ENCODE measurements around the gene DPH6.
"Not testable (repeated sequence)": the region's sequence is repeated elsewhere in the genome, so short reads cannot be mapped to it uniquely, and the experiment has no call there.

DPH6 gene

GRCh38 chr15:35484231-35484945 is 61.6 kb downstream of the DPH6 start:
- DNase-seq, result no peak

- no peak for DNase-seq
Observed at GRCh38 chr15:35481992-35482391, 64.0 kb downstream of the DPH6 start.

DNA sequence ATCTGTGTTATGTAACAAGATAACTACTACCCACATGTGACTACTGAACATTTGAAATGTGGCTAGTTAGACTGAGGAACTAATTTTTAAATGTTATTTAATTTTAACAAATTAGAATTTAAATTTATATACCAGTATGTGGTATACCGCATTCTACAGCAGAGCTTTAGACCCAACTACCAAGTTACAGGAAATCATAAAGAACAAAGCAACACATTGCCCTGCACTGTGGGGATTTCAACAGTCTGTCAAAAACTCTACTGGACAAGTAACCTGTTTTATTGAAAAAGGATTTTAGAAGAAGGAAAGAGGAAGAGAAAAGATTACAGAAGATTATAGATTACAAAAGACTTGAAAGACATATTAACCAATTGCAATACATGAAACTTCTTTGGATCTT is 64.9 kb downstream of the DPH6 start:
- DNase-seq, result no peak

GRCh38 chr15:35479423-35479822 is 66.5 kb downstream of the DPH6 start:
- DNase-seq, result no peak

DNA sequence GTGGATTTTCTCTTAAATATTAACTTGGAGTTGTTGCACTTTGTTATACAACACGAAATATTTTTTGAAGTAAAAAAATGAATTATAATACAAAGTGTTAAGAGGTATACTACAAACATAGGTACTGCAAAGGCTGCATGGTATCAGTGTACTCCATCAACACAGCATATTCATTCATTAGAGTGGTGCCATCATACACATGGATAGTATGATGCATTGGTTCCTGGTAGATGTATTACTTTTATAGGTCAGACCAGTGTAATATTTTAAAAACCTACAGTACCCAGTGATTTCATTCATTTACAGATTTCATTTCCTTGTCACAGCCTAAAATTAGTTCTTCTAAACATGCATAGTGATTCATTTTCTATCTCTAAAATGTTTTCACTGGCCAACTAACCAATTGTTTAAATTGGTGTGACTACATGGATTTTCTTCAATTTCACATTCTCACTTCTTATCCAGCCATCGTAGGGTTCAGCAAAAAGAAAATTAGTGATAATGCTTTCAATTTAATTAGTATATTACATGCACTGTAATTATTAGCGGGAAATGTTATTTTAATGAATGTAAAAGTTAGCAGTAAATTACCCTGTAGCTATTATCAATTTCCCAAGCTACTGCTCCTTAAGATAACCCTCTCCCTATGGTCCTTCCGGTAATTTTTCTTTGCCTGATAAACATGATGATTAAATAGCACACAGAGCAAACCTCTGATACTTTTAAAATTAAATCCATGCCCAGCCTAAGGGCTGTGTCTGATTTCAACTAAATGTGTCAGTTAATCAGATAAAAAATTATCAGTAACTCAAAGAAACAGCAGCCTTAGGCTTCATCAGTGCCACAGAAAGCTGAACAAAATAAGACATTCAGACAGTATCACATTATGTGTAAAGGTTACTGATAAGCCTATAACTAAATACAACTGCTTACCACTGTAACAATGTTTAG is 68.4 kb downstream of the DPH6 start:
- DNase-seq, result no peak

DNA sequence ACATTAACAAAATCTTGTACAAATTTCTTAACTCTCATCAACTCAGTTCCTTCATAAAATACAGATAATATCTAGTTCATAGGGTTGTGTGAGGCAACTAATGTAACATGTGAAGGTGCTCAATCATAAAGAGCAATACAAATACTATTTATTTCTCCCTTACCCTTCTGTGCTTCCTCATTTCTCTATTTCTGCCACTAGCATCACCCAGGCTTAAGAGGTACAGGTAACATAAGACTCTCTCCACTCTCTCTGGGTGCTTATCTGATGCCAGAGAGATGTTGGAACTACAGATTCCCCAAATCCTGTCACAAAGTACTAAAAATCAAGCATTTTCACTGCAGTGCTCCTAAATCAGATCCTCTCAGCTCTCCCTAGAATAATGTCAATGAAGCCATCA is 74.9 kb downstream of the DPH6 start:
- DNase-seq, result no peak

DNA sequence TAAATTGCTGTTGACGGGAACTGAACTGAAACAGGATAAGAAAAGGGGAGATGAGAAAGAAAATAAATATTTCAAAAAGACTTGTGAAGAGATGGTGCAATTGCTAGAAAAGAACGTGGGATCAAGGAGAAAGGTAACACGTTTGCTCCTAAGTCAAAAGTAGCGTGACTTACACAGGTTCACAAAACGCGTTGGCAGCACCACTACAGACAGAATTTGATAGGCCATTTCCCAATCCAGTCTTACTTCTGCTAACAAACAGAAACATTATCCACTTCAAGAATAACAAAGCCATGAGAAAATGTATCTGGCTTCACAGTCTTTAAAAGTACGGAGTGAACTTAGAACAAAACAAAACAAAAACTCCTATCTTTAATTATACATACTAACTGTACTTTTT is 75.5 kb downstream of the DPH6 start:
- DNase-seq, result no peak

GRCh38 chr15:35466476-35466875 is 79.5 kb downstream of the DPH6 start:
- no peak for DNase-seq

DNA sequence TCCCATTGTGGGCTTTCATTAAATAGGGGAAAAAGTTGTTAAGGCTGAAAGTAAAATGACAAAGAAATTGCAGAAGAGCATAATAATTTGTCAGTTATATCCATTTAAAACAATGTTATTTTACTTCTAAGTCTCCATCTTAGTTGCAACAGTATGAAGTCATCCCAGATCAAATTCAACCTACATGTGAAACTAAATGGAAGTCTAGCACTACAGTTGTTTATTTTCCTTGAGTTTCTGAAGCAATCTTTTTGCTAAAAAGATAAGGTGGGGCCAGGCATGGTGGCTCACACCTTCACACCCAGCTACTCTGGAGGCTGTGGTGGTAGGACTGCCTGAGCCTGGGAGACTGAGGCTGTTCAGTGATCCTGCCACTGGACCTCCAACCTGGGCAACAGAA is 80.2 kb downstream of the DPH6 start:
- DNase-seq, result no peak

GRCh38 chr15:35460616-35461015 is 85.3 kb downstream of the DPH6 start:
- DNase-seq, result no peak

GRCh38 chr15:35458176-35458856 is 87.6 kb downstream of the DPH6 start:
- DNase-seq, result no peak

GRCh38 chr15:35455201-35455600 is 90.8 kb downstream of the DPH6 start:
- DNase-seq, result no peak

- no peak for DNase-seq
Observed at GRCh38 chr15:35450492-35450891, 95.5 kb downstream of the DPH6 start.

DNA sequence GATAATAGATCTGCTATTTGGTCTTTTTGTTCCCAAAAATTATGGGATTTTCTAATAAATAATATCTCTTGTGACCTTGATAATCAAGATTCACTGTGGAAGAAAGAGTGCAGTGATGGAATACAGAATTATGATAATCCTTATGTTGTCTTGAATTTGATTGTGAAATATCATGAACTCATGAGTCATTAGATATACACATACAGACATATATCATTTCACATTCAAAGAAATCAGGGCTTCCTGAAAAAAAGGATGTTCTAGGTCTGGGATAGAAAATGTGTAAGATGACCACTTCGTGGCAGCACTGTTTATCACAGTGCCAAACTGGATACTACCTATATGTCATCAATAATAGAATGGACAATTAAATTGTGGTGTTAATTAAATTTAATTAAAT is 97.7 kb downstream of the DPH6 start:
- DNase-seq, result no peak

DNA sequence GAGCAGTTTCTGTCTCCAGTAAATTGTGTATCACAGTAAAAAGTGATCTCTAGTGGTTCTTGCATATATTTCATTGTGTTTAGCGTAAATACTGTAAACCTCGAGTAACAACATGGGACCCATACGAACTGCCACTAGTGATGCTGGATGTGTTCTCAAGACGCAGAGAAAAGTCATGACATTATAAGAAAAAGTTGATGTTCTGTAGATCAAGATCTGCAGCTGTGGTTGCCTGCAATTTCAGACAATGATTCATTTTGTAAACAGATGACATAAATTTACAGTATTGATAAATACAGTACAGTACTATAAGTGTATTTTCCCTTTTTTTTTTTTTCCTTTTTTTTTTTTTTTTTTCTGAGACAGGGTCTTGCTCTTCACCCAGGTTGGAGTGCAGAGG is 100.1 kb downstream of the DPH6 start:
- DNase-seq, result no peak

GRCh38 chr15:35444557-35445204 is 101.3 kb downstream of the DPH6 start:
- peak; percentile 35 to 81 for DNase-seq

- no peak for DNase-seq
Observed at GRCh38 chr15:35443376-35443775, 102.6 kb downstream of the DPH6 start.

- DNase-seq, result peak; percentile 22 to 72
Observed at GRCh38 chr15:35442742-35443141, 103.2 kb downstream of the DPH6 start.

- DNase-seq, result not testable (repeated sequence)
Observed at GRCh38 chr15:35441279-35441678, 104.7 kb downstream of the DPH6 start.

DNA sequence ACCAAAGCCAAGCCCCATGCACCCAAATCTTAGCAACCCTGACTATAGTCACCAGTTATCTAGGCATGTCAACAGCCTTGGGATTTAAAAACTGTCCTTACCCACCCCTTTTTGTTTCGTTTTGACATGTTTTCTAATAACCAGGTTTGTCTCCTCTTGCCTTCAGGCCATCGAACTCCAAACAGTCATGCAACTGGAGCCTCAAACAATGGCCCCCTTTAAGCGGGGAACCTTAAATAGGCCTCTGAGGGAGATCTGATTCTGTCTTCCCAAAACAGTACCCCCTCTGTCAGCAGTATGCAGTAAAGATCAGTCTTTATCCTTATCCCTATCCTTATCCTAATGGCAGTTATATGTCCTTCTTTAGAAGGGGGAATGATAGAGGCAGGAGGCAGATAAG is 105.7 kb downstream of the DPH6 start:
- DNase-seq, result no peak

DNA sequence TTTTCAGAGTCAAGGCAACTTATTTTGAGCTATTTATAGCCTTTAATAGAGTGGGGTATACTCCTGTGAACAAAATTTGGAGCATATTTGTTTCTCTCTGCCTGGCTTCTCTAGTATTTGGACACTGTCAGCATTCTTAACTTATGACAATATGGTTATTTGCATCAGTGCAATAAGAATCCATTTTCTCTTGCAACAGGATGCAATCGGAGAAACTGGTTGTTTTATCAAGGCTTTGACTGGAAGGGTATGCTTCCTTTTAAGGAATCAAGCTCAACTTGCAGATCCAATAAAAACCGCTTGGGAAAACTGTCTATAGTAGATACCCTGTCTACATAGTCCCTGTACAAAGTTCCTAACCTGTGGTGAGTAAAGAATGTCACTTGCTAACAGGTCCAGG is 106.7 kb downstream of the DPH6 start:
- no peak for DNase-seq

GRCh38 chr15:35437157-35437556 is 108.8 kb downstream of the DPH6 start:
- no peak for DNase-seq

- no peak for DNase-seq
Observed at GRCh38 chr15:35436422-35436821, 109.5 kb downstream of the DPH6 start.
